ENCODE measurements around the gene PLXNA1. TPM values are rescaled to one million over a fixed set of nuclear protein-coding genes. Genes with fewer than 3 reads are reported as not detected.

Gene PLXNA1
- polyA plus RNA-seq, 1 experiment: 57.2 TPM

GRCh38 chr3:126963261-126964190 is 19.4 kb upstream of the PLXNA1 start:
- Histone ChIP-seq H3K27me3 (ENCODE audit: control insufficient read depth, insufficient read depth, low read length) (no peaks in the 10 kb centered on the region), H3K36me3 (ENCODE audit: control insufficient read depth, insufficient read depth, low read length) (no peaks in the 10 kb centered on the region), H3K4me3 (ENCODE audit: low read depth, low read length) (no peak overlapping the region)
- ChIA-PET POLR2A (interaction anchor here (0.6 kb wide), 1 partner anchor 92 kb away, joined by 7 read pairs; no protein-coding TSS in a partner anchor), CTCF (interaction anchor here (1.3 kb wide), 1 partner anchor 19 kb away, joined by 5 read pairs; the partner anchor contains the start of gene PLXNA1)
- DNase-seq (ENCODE audit: low read depth): no peak
- no peak for TF ChIP-seq CTCF (IDR thresholded peaks at IDR 0.05; ENCODE audit: insufficient read depth, low read depth, low read length)

- H3K27me3 ChIP-seq (ENCODE audit: control insufficient read depth, insufficient read depth, low read length): no peaks in the 10 kb centered on the region
- no peak for DNase-seq (ENCODE audit: low read depth)
- no peak overlapping the region for H3K4me3 ChIP-seq (ENCODE audit: low read depth, low read length)
- CTCF ChIA-PET: interaction anchor here (1.3 kb wide), 1 partner anchor 18 kb away, joined by 5 read pairs; the partner anchor contains the start of gene PLXNA1
- no peak for TF ChIP-seq CTCF (IDR thresholded peaks at IDR 0.05; ENCODE audit: insufficient read depth, low read depth, low read length)
- POLR2A ChIA-PET: interaction anchor here (0.6 kb wide), 1 partner anchor 93 kb away, joined by 7 read pairs; no protein-coding TSS in a partner anchor
- no peaks in the 10 kb centered on the region for H3K36me3 ChIP-seq (ENCODE audit: control insufficient read depth, insufficient read depth, low read length)
Observed at GRCh38 chr3:126964261-126964660, 18.7 kb upstream of the PLXNA1 start.

GRCh38 chr3:126964950-126965349 is 18.0 kb upstream of the PLXNA1 start:
- no peaks in the 10 kb centered on the region for H3K36me3 ChIP-seq (ENCODE audit: control insufficient read depth, insufficient read depth, low read length)
- no peaks in the 10 kb centered on the region for H3K27me3 ChIP-seq (ENCODE audit: control insufficient read depth, insufficient read depth, low read length)
- TF ChIP-seq CTCF (IDR thresholded peaks at IDR 0.05; ENCODE audit: insufficient read depth, low read depth, low read length): no peak
- POLR2A ChIA-PET: no interaction called here
- no peak overlapping the region for H3K4me3 ChIP-seq (ENCODE audit: low read depth, low read length)
- CTCF ChIA-PET: interaction anchor here (0.7 kb wide), 1 partner anchor 225 kb away, joined by 4 read pairs; no protein-coding TSS in a partner anchor
- no peak for DNase-seq (ENCODE audit: low read depth)

- H3K4me3 ChIP-seq (ENCODE audit: low read depth, low read length): no peak overlapping the region
- ChIA-PET CTCF (interaction anchor here (0.7 to 1.4 kb wide), 2 partner anchors 214 to 226 kb away, joined by 3 to 4 read pairs; no protein-coding TSS in a partner anchor), POLR2A (no interaction called here)
- H3K36me3 ChIP-seq (ENCODE audit: control insufficient read depth, insufficient read depth, low read length): no peaks in the 10 kb centered on the region
- no peaks in the 10 kb centered on the region for H3K27me3 ChIP-seq (ENCODE audit: control insufficient read depth, insufficient read depth, low read length)
- TF ChIP-seq CTCF (IDR thresholded peaks at IDR 0.05; ENCODE audit: insufficient read depth, low read depth, low read length): no peak
- no peak for DNase-seq (ENCODE audit: low read depth)
Observed at GRCh38 chr3:126965526-126966080, 17.3 kb upstream of the PLXNA1 start.

- TF ChIP-seq CTCF (IDR thresholded peaks at IDR 0.05; ENCODE audit: insufficient read depth, low read depth, low read length): no peak
- no peak for DNase-seq (ENCODE audit: low read depth)
- H3K27me3 ChIP-seq (ENCODE audit: control insufficient read depth, insufficient read depth, low read length): no peaks in the 10 kb centered on the region
- POLR2A ChIA-PET: no interaction called here
- H3K36me3 ChIP-seq (ENCODE audit: control insufficient read depth, insufficient read depth, low read length): no peaks in the 10 kb centered on the region
- no peak overlapping the region for H3K4me3 ChIP-seq (ENCODE audit: low read depth, low read length)
- CTCF ChIA-PET: interaction anchor here (1.4 to 1.7 kb wide), 2 partner anchors 14 to 577 kb away, joined by 3 to 4 read pairs; no protein-coding TSS in a partner anchor
Observed at GRCh38 chr3:126967386-126967785, 15.5 kb upstream of the PLXNA1 start.
